ENCODE measurements around the gene DHH. TPM values are rescaled to one million over a fixed set of nuclear protein-coding genes. Genes with fewer than 3 reads are reported as not detected.

Gene DHH
- total and polyA plus RNA-seq, 9 of the 15 experiments (the other 6 are each of a cell fraction or from before 2014, with no cell fraction given): 0.07 to 2.6 (median 0.54) TPM

DNA sequence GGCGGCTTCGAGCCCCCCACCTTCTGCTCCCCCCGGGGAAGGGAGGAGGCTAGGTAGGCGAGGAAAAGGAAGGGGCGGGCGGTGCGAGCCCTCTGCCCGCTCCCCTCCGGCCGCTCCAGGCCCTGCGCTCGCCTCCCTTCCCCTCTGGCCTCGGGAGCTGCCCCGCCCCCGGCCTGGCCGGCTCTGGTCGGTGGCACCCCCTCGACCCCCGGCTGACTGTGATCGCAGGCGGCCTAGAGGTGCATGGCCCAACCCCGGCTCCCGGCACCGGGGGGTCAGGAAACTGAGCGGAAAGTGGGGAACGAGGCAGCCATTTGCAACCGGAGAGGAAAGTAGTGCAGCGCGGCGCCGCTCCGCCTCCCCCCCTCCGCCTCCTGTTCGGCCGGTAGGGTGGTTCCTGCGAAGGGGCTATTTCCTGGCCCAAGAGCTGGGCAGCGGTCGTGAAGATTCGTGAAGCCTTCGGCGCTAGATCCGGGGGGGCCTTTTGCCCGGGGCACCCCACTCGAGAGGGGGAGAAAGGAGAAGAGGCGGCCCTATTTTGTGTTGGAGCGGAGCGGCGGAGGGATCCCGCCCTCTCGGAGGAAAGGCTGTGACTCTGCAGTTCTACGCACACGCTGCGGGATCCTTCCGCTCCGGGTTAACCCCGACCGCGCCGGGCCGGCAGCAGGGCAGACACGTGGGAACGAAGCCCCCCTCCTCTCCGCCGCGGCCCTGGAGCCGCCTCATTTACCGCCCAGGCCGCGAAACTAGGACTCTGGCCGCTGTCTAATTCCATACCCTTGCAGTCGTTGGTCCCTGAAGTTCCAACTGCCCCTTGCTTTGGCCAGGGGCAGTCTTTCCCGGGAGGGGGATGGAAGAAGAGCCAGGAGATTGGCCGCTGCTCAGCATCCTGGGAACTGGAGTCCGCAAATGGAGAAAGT, 34.1 kb downstream of the DHH start, which contains the start of gene KMT2D (continued):
- no peak; the same call in 1 of the 2 replicates for TF ChIP-seq ZHX1 (conservative IDR thresholded peaks at IDR 0.05; ENCODE audit: low read length)
- peak; percentile 97; the same call in 1 of the 2 replicates for TF ChIP-seq KAT7 (CRISPR knock-in tag; IDR thresholded peaks at IDR 0.05; ENCODE audit: borderline replicate concordance)
- TF ChIP-seq PTTG1 (tag; IDR thresholded peaks at IDR 0.05; ENCODE audit: low read depth): no peak
- TF ChIP-seq BCL6 (CRISPR knock-in tag; IDR thresholded peaks at IDR 0.05): no peak
- TF ChIP-seq E2F5 (CRISPR knock-in tag; IDR thresholded peaks at IDR 0.05): peak; percentile 86
- TF ChIP-seq ZBTB5 (IDR thresholded peaks at IDR 0.05): no peak
- TF ChIP-seq HDAC2 (IDR thresholded peaks at IDR 0.05): peak; percentile 92
- TF ChIP-seq ZNF197 (CRISPR knock-in tag; IDR thresholded peaks at IDR 0.05; ENCODE audit: low read depth): no peak
- peak; percentile 84 for TF ChIP-seq TAF7 (tag; IDR thresholded peaks at IDR 0.05)
- peak in 1 of 2 experiments; percentile 47; a peak in 1 of 4 replicates for TF ChIP-seq SRF (CRISPR knock-in tag; IDR thresholded peaks at IDR 0.05)
- no peak for TF ChIP-seq CREBBP (IDR thresholded peaks at IDR 0.05; ENCODE audit: low read depth, low read length)
- TF ChIP-seq TOE1 (IDR thresholded peaks at IDR 0.05; ENCODE audit: borderline replicate concordance): peak; percentile 93
- TF ChIP-seq TOE1 (CRISPR knock-in tag; IDR thresholded peaks at IDR 0.05; ENCODE audit: borderline replicate concordance, low read depth): peak; percentile 86; the same call in 1 of the 2 replicates
- no peak for TF ChIP-seq SMAD1 (IDR thresholded peaks at IDR 0.05; ENCODE audit: low read depth, low read length, partially characterized antibody)
- TF ChIP-seq U2AF1 (optimal IDR thresholded peaks at IDR 0.05; ENCODE audit: low read depth, low read length): no peak
- TF ChIP-seq ZNF668 (CRISPR knock-in tag; IDR thresholded peaks at IDR 0.05): 0 out of 2 replicates have a peak, but pooled peaks have one; percentile 19
- TF ChIP-seq GATAD2A (IDR thresholded peaks at IDR 0.05): peak; percentile 97
- no peak for TF ChIP-seq ZNF398 (CRISPR knock-in tag; IDR thresholded peaks at IDR 0.05)
- TF ChIP-seq ZNF121 (CRISPR knock-in tag; conservative IDR thresholded peaks at IDR 0.05): 0 out of 2 replicates have a peak, but pooled peaks have one; percentile 19
